Measurements from ENCODE around the gene GSTO1.

DNA sequence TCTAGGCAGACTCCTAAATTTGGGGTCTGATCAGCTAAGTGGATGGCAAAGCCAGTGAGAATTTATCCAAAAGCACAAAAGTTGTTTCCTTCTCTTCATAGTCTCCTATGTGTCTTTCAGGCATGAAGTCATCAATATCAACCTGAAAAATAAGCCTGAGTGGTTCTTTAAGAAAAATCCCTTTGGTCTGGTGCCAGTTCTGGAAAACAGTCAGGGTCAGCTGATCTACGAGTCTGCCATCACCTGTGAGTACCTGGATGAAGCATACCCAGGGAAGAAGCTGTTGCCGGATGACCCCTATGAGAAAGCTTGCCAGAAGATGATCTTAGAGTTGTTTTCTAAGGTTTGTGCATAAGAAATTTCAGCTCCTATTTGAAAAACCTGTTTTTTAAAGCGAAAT is 4.8 kb downstream of the GSTO1 start:
- TF ChIP-seq POLR2A (IDR thresholded peaks at IDR 0.05; ENCODE audit: low read depth, low read length) (0 out of 2 replicates have a peak, but pooled peaks have one; percentile 15), POLR2AphosphoS5 (IDR thresholded peaks at IDR 0.05; ENCODE audit: low read depth, low read length) (no peak), TAF1 (IDR thresholded peaks at IDR 0.05; ENCODE audit: borderline replicate concordance, low read depth, low read length) (no peak)
